ENCODE results near the gene MOGAT3.
"Not testable (repeated sequence)": the region's sequence is repeated elsewhere in the genome, so short reads cannot be mapped to it uniquely, and the experiment has no call there.

MOGAT3 gene

DNA sequence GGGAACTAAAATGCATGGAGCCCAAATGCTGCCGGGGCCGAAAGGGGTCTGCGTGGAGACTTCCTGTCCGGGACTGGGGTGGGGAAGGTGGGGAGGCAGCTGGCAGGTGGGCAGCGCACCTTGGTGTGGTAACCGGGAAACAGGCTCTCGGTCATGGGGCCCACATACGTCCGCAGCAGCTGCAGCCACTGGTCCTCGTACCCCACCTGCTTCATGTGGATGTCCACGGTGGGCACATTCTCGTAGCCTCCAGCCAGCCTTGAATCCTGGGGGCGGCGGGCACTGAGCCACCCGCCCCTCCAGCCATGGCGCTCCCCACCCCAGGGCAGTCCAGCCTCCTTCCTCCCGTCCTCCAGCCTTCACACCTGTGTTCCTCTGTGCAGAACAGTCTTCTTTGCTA lies 6.6 kb upstream of the MOGAT3 start:
- TF ChIP-seq, protein P1, sequence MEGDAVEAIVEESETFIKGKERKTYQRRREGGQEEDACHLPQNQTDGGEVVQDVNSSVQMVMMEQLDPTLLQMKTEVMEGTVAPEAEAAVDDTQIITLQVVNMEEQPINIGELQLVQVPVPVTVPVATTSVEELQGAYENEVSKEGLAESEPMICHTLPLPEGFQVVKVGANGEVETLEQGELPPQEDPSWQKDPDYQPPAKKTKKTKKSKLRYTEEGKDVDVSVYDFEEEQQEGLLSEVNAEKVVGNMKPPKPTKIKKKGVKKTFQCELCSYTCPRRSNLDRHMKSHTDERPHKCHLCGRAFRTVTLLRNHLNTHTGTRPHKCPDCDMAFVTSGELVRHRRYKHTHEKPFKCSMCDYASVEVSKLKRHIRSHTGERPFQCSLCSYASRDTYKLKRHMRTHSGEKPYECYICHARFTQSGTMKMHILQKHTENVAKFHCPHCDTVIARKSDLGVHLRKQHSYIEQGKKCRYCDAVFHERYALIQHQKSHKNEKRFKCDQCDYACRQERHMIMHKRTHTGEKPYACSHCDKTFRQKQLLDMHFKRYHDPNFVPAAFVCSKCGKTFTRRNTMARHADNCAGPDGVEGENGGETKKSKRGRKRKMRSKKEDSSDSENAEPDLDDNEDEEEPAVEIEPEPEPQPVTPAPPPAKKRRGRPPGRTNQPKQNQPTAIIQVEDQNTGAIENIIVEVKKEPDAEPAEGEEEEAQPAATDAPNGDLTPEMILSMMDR (IDR thresholded peaks at IDR 0.05), result no peak
- Histone ChIP-seq H3K36me3 (peaks cover 56% of the 10 kb centered on the region), H3K4me3 (ENCODE audit: low read depth in 1 of 2, low read length in 1 of 2) (no peak overlapping the region)

DNA sequence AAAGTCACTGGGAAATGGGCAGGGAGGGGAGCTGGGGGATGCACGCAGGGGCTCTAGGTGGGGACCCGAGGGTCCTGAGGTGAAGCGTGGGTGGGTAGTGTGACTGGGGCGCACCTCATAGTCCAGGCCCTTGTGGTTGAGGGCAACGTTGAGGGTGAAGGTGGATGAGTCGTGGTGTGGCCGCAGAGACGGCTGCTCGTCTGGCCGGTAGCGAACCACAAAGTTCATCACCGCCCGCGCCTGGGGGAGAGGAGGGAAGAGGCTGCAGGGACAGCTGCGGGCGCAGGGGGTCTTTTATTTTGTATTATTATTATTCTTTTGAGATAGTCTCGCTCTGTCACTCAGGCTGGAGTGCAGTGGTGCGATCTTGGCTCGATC lies 5.8 kb upstream of the MOGAT3 start:
- TF ChIP-seq, protein P1 (IDR thresholded peaks at IDR 0.05), result no peak
- H3K36me3 ChIP-seq, result peaks cover 49% of the 10 kb centered on the region
- H3K27me3 ChIP-seq, result peaks cover 27% of the 10 kb centered on the region
- peaks cover 9 to 23% of the 10 kb centered on the region in 2 experiments for H3K4me1 ChIP-seq (ENCODE audit: control insufficient read depth in 1 of 2, insufficient read depth in 1 of 2, low read depth in 1 of 2, low read length in 1 of 2)
- no peak overlapping the region for H3K27ac ChIP-seq
- H3K9me3 ChIP-seq, result no peaks in the 10 kb centered on the region
- no peak overlapping the region for H3K4me3 ChIP-seq (ENCODE audit: low read depth in 1 of 2, low read length in 1 of 2)

More for the DNA sequence above, 6.6 kb upstream of the MOGAT3 start:
- Histone ChIP-seq H3K9me3 (no peaks in the 10 kb centered on the region), H3K4me1 (ENCODE audit: control insufficient read depth in 1 of 2, insufficient read depth in 1 of 2, low read depth in 1 of 2, low read length in 1 of 2) (peaks cover 9 to 16% of the 10 kb centered on the region in 2 experiments), H3K27me3 (peaks cover 19% of the 10 kb centered on the region), H3K27ac (no peak overlapping the region)

- no peak overlapping the region for H3K4me3 ChIP-seq (ENCODE audit: low read depth in 1 of 2, low read length in 1 of 2)
- peaks cover 33% of the 10 kb centered on the region for H3K27me3 ChIP-seq
- peaks cover 43% of the 10 kb centered on the region for H3K36me3 ChIP-seq
- no peaks in the 10 kb centered on the region for H3K9me3 ChIP-seq
- H3K4me1 ChIP-seq (ENCODE audit: control insufficient read depth in 1 of 2, insufficient read depth in 1 of 2, low read depth in 1 of 2, low read length in 1 of 2), result peaks cover 9 to 25% of the 10 kb centered on the region in 2 experiments
- TF ChIP-seq, protein P1 (IDR thresholded peaks at IDR 0.05), result no peak
- no peak overlapping the region for H3K27ac ChIP-seq
Measured at GRCh38 chr7:101205901-101206664, 5.2 kb upstream of the MOGAT3 start.

GRCh38 chr7:101203740-101204738 lies 3.2 kb upstream of the MOGAT3 start:
- peaks cover 53% of the 10 kb centered on the region for H3K27me3 ChIP-seq

GRCh38 chr7:101202603-101202918 lies 1.7 kb upstream of the MOGAT3 start:
- H3K27me3 ChIP-seq, result peaks cover 68% of the 10 kb centered on the region
- TF ChIP-seq, protein P1 (IDR thresholded peaks at IDR 0.05), result no peak
- no peak overlapping the region for H3K27ac ChIP-seq
- H3K4me1 ChIP-seq (ENCODE audit: control insufficient read depth in 1 of 2, insufficient read depth in 1 of 2, low read depth in 1 of 2, low read length in 1 of 2), result peaks cover 9 to 25% of the 10 kb centered on the region in 2 experiments
- H3K36me3 ChIP-seq, result peaks cover 15% of the 10 kb centered on the region
- H3K9me3 ChIP-seq, result no peaks in the 10 kb centered on the region
- no peak overlapping the region for H3K4me3 ChIP-seq (ENCODE audit: low read depth in 1 of 2, low read length in 1 of 2)

More at GRCh38 chr7:101203740-101204738, 3.2 kb upstream of the MOGAT3 start:
- not testable (repeated sequence) for H3K9me3 ChIP-seq; H3K4me3 ChIP-seq (ENCODE audit: low read depth in 1 of 2, low read length in 1 of 2)
- Histone ChIP-seq H3K4me1 (ENCODE audit: control insufficient read depth in 1 of 2, insufficient read depth in 1 of 2, low read depth in 1 of 2, low read length in 1 of 2) (peaks cover 9 to 25% of the 10 kb centered on the region in 2 experiments), H3K27ac (peak overlapping the region; percentile 46), H3K36me3 (peaks cover 27% of the 10 kb centered on the region)
